NCI-H748 treated with DMSO at 0.1 percent for 48 hours (cell line): ENCODE data around the gene DNAJA4.

ENCODE experiments used
- DNase-seq: peaks from one replicate; lab custom pipeline; 2025; lab: John Stamatoyannopoulos, UW

The DNAJA4 gene

GRCh38 chr15:78280319-78281072, 16.1 kb downstream of the DNAJA4 start:
- DNase-seq, result no peak

DNA sequence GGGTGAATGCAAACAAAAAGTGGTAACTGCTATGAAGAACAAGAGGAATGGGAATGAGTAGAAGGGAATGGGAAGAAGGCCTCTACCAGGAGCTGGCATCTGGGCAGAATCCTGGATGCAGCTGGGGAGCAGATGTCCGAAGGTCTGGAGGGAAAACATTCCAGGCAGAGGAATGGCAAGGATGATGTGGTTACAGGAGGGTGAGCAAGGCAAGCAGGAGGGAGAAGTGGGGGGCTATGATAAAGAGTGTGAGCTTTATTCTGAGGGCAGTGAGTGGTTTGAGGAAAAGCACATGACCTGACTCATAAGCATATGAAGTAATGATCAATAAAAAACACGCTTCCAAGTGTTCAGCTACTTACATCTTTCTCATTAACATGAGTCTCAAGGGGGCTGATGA, 18.0 kb downstream of the DNAJA4 start:
- no peak for DNase-seq

GRCh38 chr15:78284758-78285157, 20.4 kb downstream of the DNAJA4 start:
- no peak for DNase-seq

- no peak for DNase-seq
Observed at GRCh38 chr15:78290222-78290621, 25.9 kb downstream of the DNAJA4 start.

- no peak for DNase-seq
Observed at GRCh38 chr15:78291052-78291451, 26.7 kb downstream of the DNAJA4 start.

DNA sequence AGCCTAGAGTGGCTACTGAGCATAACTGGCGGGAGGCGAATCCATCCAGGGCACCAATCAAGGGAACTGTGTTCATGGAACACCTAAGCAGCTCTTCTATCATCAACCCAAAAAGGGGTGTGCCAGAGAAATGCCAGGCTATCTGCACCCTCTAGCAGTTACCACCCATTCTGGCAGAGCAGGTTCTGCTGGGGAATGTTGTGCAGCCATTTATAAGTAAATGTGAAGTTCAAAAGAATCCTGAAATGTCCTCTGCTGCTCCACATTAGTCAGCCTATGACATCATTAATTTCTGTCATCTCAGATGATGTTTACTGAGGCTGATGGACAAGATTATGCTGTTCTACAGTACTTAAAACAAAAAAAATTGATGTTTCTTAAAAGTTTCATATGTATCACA, 27.3 kb downstream of the DNAJA4 start:
- no peak for DNase-seq

GRCh38 chr15:78292219-78292618, 27.9 kb downstream of the DNAJA4 start:
- no peak for DNase-seq

DNA sequence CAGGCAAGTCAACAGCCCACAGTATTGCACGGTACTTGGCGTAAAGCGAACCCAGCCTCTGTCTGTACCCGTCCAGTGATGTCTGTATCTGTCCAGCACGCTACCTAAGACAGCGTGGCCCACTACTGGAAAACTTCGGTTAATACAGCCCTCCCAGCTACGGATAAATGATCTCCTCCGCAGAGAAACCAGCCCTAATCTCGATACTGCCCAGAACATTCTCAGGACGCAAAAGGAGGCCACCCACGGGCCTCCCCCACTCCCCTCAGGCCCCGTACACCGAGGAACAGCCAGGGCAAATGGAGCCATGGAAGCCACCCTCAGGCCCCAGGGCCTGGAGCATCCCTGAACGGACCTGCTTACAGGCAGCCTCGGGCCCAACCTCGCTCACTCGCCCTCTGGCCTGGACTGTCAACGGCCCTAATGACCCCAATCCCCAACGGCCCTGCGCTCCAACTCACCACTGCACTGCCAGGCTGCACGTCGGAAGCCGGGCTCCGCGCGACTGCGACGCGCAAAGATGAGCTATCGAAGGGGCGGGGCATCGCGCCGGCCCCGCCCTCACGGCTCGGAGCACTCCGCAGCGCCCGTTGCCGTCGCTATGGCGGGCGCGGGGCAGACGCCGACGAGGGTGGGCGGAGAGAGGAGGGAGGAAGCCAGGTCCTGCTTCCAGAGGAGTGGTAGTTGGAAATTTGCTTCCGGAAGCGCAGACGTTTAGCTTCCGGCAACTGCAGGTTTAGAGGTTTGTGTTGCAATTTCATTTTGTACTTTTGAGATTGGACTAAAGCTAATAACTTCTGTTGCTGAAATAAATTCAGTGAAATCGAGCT, 35.0 kb downstream of the DNAJA4 start, which contains the start of gene SKIC8:
SKIC8 (minus strand) TSS at position 509 of the 830 bp plus-strand sequence. CDS start 3,923 bp downstream, outside the sequence.
- peak; percentile 76 for DNase-seq

DNA sequence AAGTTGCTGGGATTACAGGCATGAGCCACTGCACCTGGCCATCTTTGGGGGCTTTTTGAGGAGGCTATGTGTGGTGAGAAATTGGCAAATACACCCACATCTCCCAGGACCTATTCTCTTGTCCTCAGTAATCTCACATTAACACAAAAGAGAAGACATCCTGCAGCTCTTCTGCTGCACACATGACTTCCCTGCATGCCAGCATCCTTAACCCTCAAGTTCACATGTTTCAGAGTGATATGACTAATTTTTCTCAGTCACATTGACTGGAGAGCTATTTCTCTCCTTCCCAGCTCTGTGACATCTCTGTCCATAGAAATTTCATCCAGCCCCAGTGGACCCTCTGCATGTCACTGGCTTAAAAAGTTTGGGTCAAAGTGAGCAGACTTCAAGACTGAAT, 37.0 kb downstream of the DNAJA4 start:
- no peak for DNase-seq

DNA sequence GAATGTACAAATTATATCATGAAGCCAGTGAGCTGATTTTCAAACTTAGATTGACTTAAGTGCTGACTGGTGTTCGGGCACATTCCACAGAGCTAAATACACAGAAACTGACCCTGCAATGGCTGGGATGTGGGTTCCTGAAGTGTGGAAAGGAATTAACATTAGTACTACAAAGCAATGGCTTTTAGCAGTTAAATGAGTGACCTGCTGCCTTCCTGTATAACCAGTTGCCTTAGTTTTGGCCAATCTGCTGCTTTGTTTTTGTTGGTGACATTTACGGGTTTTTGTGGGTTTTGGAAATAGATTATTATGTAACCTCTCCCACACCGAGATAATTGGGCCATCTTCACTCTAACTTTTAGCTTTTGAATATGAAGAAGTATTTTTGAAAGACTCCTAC, 37.5 kb downstream of the DNAJA4 start:
- no peak for DNase-seq

- DNase-seq, result no peak
Observed at GRCh38 chr15:78302579-78303312, 38.4 kb downstream of the DNAJA4 start.

- DNase-seq, result no peak
Observed at GRCh38 chr15:78304216-78305066, 40.1 kb downstream of the DNAJA4 start.

DNA sequence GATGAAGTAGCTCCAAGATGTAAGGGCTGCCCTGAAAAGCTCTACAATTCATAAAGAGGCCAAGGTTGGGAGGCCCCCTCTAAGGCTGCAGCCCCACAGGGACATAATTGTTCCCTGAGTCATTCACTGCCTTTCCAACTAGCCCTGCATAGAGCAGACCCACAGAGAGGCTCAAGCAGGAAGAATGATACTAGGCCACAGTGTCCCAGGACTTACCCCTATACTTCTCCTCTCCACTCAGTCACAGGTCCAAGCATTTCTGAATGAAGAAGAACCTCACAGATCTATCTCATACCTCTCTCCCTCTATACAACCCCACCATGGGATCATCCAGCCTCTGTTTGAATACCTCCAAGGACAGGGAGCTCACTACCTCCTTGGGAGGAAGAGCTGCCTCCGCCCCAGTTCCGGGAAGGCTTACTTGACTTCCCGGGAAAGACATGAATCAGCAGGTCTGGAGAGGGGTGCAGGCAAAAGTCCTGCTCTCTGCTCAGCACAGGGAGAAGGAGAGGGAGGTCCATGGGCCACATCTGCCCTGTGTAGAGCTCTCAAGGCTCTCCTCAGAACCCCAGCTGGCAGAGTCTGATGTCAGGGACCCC, 41.9 kb downstream of the DNAJA4 start:
- no peak for DNase-seq

GRCh38 chr15:78307976-78308375, 43.6 kb downstream of the DNAJA4 start:
- DNase-seq, result no peak

- DNase-seq, result peak; percentile 17
Observed at GRCh38 chr15:78308422-78309032, 44.2 kb downstream of the DNAJA4 start.

GRCh38 chr15:78311292-78311691, 46.9 kb downstream of the DNAJA4 start:
- no peak for DNase-seq

DNA sequence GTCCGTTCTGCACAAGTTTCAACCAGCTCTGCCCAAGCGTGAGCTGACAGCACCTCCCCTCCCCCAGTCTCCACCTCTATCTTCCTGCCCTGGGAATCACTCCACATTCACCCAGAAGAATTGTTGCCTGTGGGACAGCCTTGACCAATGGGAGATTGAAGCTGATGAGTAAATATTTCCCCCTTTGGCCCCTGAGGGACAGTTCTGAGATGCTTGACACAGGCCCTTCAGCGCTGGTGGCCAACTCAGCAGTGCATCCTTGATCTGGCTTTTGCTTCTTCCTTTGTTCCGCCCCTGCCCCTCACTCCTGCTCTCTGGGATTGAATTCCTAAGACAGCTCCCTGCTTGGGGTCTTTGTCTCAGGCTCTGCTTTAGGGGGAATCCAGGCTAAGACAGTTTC, 48.2 kb downstream of the DNAJA4 start:
- DNase-seq, result no peak

GRCh38 chr15:78312957-78313356, 48.6 kb downstream of the DNAJA4 start:
- DNase-seq, result no peak

GRCh38 chr15:78313383-78313782, 49.0 kb downstream of the DNAJA4 start:
- DNase-seq, result no peak

GRCh38 chr15:78314181-78314581, 49.8 kb downstream of the DNAJA4 start:
- no peak for DNase-seq
